ENCODE results near the gene CTRB1. TPM values are rescaled to one million over a fixed set of nuclear protein-coding genes. Genes with fewer than 3 reads are reported as not detected.
A peak's percentile ranks its signal among the peaks of the same experiment; 100 is the strongest.

The CTRB1 gene
- total RNA-seq, 1 experiment from 2014 or later: not detected

- Histone ChIP-seq H3K4me2 (no peak overlapping the region), H4K20me1 (ENCODE audit: insufficient read depth) (peaks cover 6% of the 10 kb centered on the region; the same call in 1 of the 2 replicates), H3K27ac (no peak overlapping the region), H3F3A (ENCODE audit: insufficient read depth, low read depth) (peaks cover 2% of the 10 kb centered on the region; the same call in 1 of the 2 replicates), H3K4me1 (replicated peaks; ENCODE audit: insufficient read depth) (no peaks in the 10 kb centered on the region), H3K27me3 (ENCODE audit: insufficient read depth, low read depth) (no peaks in the 10 kb centered on the region), H2AFZ (no peak overlapping the region), H3K79me2 (ENCODE audit: low read depth) (no peaks in the 10 kb centered on the region), H3K9me3 (ENCODE audit: insufficient read depth, low read depth) (no peaks in the 10 kb centered on the region), H3K36me3 (ENCODE audit: low read depth) (no peaks in the 10 kb centered on the region), H3K4me3 (no peak overlapping the region), H3K9me2 (ENCODE audit: insufficient read depth) (no peaks in the 10 kb centered on the region)
- ChIA-PET POLR2A (ENCODE audit: unreplicated experiment) (no interaction called here), CTCF (no interaction called here)
- intact Hi-C loops (cut with micrococcal nuclease; ENCODE audit: unreplicated experiment): loop anchor here (2.0 kb wide), 1 partner anchor 18 kb away; the partner anchor contains the start of gene CTRB2
- no peak for TF ChIP-seq EZH2 (IDR thresholded peaks at IDR 0.05; ENCODE audit: low read depth)
- TF ChIP-seq CTCF (conservative IDR thresholded peaks at IDR 0.05): no peak
- TSS peak; percentile 20 for BruUV-seq (replicated peaks)
- DNase-seq: peak in 1 of 2 experiments; percentile 25
Measured at GRCh38 chr16:75224306-75225082, 5.7 kb downstream of the CTRB1 start.

GRCh38 chr16:75225092-75225491 lies 6.3 kb downstream of the CTRB1 start:
- no peak overlapping the region for H3K4me3 ChIP-seq
- no peaks in the 10 kb centered on the region for H3K9me3 ChIP-seq (ENCODE audit: insufficient read depth, low read depth)
- no peaks in the 10 kb centered on the region for H3K27me3 ChIP-seq (ENCODE audit: insufficient read depth, low read depth)
- H3K4me2 ChIP-seq: no peak overlapping the region
- CTCF ChIA-PET: no interaction called here
- H3K27ac ChIP-seq: no peak overlapping the region
- no peaks in the 10 kb centered on the region for H3K79me2 ChIP-seq (ENCODE audit: low read depth)
- no peaks in the 10 kb centered on the region for H3K4me1 ChIP-seq (replicated peaks; ENCODE audit: insufficient read depth)
- H4K20me1 ChIP-seq (ENCODE audit: insufficient read depth): peaks cover 6% of the 10 kb centered on the region; the same call in 1 of the 2 replicates
- H3F3A ChIP-seq (ENCODE audit: insufficient read depth, low read depth): no peaks in the 10 kb centered on the region
- no TSS peak for BruUV-seq (replicated peaks)
- TF ChIP-seq EZH2 (IDR thresholded peaks at IDR 0.05; ENCODE audit: low read depth): no peak
- no peak for TF ChIP-seq CTCF (conservative IDR thresholded peaks at IDR 0.05)
- POLR2A ChIA-PET (ENCODE audit: unreplicated experiment): no interaction called here
- intact Hi-C loops (cut with micrococcal nuclease; ENCODE audit: unreplicated experiment): loop anchor here (2.0 kb wide), 1 partner anchor 18 kb away; the partner anchor contains the start of gene CTRB2
- peak in 1 of 2 experiments; percentile 28 for DNase-seq
- H2AFZ ChIP-seq: no peak overlapping the region
- no peaks in the 10 kb centered on the region for H3K9me2 ChIP-seq (ENCODE audit: insufficient read depth)
- no peaks in the 10 kb centered on the region for H3K36me3 ChIP-seq (ENCODE audit: low read depth)

GRCh38 chr16:75225678-75226515 lies 7.1 kb downstream of the CTRB1 start:
- Histone ChIP-seq H3K27ac (no peak overlapping the region), H3K4me1 (replicated peaks; ENCODE audit: insufficient read depth) (no peaks in the 10 kb centered on the region), H3F3A (ENCODE audit: insufficient read depth, low read depth) (no peaks in the 10 kb centered on the region), H3K4me3 (no peak overlapping the region), H3K79me2 (ENCODE audit: low read depth) (no peaks in the 10 kb centered on the region), H2AFZ (no peak overlapping the region), H3K9me2 (ENCODE audit: insufficient read depth) (no peaks in the 10 kb centered on the region), H3K27me3 (ENCODE audit: insufficient read depth, low read depth) (no peaks in the 10 kb centered on the region), H3K4me2 (no peak overlapping the region), H3K36me3 (ENCODE audit: low read depth) (no peaks in the 10 kb centered on the region), H3K9me3 (ENCODE audit: insufficient read depth, low read depth) (no peaks in the 10 kb centered on the region), H4K20me1 (ENCODE audit: insufficient read depth) (peaks cover 6% of the 10 kb centered on the region; the same call in 1 of the 2 replicates)
- no TSS peak for BruUV-seq (replicated peaks)
- ChIA-PET CTCF (no interaction called here), POLR2A (ENCODE audit: unreplicated experiment) (no interaction called here)
- TF ChIP-seq EZH2 (IDR thresholded peaks at IDR 0.05; ENCODE audit: low read depth) (no peak), CTCF (conservative IDR thresholded peaks at IDR 0.05) (no peak)
- intact Hi-C loops (cut with micrococcal nuclease; ENCODE audit: unreplicated experiment): loop anchor here (2.0 kb wide), 1 partner anchor 19 kb away; the partner anchor contains the start of gene CTRB2
- DNase-seq: no peak
